Cortex of kidney (tissue), 1 donor: ENCODE data around the gene STRIT1.
"Not testable (repeated sequence)": the region's sequence is repeated elsewhere in the genome, so short reads cannot be mapped to it uniquely, and the experiment has no call there.

Experiments used
- DNase-seq: peaks from one replicate; lab custom pipeline; 2025; lab: John Stamatoyannopoulos, UW

The STRIT1 gene

GRCh38 chr3:155313300-155313699, 19.8 kb upstream of the STRIT1 start:
- no peak for DNase-seq

GRCh38 chr3:155312781-155313180, 19.3 kb upstream of the STRIT1 start:
- no peak for DNase-seq

DNA sequence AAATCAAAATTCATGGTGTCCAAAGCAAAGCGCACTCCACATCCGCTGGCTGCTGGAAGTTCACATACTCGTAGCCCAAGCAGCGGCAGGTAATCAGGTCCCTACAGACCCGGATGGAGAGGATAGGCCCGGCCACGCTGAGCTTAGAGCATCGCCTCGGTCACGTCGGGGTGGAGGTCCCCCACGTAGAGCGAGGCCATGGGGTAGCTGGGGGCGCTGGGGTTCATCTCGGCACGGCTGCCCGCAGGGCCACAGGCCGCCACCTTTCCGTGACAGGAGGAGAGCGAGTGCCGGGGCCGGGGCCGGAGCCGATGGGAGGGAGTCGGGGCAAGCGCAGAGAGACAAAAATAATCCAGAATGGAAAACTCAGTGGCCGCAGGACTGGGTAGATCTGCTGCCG, 16.1 kb upstream of the STRIT1 start:
- DNase-seq, result no peak

DNA sequence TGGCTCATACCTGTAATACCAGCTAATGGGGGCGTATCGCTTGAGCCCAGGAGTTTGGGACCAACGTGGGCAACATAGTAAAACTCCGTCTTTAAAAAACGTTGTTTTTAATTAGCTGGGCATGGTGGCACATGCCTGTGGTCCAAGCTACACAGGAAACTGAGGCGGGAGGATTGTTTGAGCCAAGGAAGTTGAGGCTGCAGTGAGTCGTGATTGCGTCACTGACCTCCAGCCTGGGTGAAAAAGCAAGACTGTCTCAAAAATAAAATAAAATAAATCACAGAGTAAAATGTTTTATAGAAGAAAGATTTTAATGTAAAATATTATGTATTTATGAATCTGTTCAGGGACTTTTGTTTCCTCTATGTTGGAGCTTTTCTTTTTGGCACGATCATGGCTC, 15.3 kb upstream of the STRIT1 start:
- DNase-seq, result no peak

DNA sequence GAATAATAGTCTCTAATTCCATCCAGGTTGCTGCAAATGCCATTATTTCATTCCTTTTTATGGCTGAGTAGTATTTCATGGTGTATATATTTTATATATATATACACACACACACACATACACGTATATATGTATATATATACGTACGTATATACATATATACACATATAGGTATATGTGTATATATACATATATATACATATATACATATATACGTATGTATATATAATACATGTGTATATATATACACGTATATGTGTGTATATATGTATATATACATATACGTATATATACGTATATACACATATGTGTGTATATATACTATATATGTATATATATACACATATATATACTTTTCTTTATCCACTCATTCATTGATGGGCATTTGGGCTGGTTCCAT, 13.7 kb upstream of the STRIT1 start:
- no peak for DNase-seq

GRCh38 chr3:155304394-155304793, 10.9 kb upstream of the STRIT1 start:
- no peak for DNase-seq

- no peak for DNase-seq
Observed at GRCh38 chr3:155303540-155304097, 10.1 kb upstream of the STRIT1 start.

DNA sequence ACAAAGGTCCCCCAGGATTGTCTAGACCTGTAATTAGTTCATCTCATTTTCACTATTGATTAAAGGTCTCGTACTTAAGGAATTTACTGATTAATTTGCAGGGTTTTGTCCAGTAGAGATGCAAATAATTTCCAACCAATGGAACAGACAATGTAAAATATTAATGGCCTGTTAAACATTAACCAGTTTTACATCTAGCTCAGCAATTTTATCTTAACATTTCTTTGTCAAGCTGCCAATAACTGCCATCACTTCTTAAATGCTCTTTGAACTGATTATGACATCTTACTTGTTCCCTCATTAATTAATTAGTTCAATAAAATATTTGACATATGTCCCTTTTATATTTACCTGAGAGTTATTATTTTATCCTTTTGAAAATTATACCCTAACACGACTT, 9.4 kb upstream of the STRIT1 start:
- no peak for DNase-seq

DNA sequence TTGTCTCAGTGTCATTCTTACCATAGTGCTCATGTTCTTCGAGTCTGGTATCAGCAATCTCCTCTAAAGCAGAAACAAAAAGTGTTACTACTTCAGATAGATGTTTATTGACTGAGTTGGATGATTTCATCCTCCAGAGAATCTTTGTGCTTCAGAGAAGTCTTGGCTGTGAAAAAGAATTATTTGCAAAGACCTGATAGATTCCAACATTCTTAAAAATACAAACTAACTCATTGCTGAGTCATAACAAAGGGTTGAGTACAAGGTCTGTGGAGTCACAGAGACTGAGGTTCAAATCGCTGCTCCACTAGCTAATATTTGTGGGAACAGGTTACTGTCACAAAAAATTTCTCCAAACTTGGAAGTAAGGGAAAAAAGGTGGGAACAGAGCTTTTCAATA, 9.0 kb upstream of the STRIT1 start:
- no peak for DNase-seq

GRCh38 chr3:155297100-155297499, 3.6 kb upstream of the STRIT1 start:
- no peak for DNase-seq

DNA sequence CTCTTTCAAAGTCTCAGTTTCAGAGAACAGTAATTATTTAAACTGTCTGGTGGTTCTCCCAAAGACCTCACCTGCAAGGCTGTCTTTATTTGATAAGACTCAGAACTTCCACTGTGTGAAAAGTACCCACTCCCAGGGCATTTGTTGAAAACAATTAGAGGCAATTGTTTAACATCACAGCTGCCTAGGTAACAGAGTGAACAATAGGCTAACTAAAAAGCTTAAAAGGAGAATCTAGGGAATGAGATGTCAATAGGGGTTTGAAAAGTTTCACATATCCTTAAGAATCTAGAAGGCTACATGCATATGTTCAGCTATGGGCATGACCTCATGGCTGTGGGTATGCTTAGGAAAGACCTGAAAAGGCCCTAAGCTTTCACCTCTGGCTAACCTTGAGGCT, 2.9 kb upstream of the STRIT1 start:
- no peak for DNase-seq

DNA sequence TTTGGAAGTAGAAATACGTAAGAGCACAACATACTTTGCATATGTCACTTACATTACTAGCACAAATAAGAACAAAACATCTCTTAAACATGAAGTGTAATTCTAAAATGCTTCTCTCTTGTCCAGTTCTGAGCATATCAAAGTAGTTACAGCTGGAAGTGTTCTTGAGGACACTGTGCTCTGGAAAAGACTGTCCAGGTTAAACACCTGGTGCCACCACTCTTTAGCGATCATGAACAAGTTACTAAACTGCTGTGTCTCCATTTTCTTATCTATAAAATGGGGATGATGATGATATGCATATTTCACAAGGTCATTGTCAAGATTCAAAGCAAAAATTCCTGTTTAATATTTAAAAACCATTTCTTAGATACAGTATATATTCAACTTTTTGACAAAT, 790 bp downstream of the STRIT1 start:
- DNase-seq, result no peak

DNA sequence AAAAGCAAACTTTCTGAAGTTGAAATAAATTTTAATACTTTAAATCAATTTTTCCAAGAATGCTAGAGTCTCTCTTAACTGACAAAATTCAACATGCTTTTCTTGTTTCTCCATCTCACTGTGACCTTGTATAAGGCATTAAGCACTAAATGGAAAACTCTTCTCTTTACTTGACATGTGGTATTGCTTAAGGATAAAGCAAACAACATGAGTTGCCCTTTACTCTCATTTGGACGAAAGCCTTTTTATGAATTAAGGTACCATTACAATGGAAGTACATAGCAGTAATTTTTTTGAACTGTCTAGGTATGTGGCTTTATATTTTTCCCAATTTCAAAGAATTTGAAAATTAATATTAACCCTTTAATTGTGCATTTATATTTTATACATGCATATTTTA, 1.4 kb downstream of the STRIT1 start:
- no peak for DNase-seq

DNA sequence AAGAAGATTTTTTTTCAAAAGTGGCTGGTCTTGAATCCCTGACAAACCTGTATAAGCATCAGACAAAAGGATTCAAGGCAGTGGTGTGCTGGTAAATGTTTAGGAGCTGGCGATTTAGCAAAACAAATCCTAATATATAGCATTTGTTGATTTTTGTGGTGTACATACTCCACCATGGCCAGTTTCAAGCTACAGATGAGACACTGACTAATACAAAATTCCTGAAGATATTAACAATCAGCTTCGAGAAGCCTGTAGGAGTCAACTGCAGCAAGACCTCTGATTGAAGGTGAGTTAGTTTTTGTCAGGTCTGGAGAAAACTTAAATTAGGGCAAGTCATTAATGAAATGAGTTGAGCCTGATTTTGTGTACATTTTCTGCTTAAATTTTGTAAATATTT, 6.7 kb downstream of the STRIT1 start:
- DNase-seq, result no peak

GRCh38 chr3:155285936-155286335, 7.5 kb downstream of the STRIT1 start:
- DNase-seq, result no peak

- DNase-seq, result no peak
Observed at GRCh38 chr3:155283092-155284056, 10.1 kb downstream of the STRIT1 start.

DNA sequence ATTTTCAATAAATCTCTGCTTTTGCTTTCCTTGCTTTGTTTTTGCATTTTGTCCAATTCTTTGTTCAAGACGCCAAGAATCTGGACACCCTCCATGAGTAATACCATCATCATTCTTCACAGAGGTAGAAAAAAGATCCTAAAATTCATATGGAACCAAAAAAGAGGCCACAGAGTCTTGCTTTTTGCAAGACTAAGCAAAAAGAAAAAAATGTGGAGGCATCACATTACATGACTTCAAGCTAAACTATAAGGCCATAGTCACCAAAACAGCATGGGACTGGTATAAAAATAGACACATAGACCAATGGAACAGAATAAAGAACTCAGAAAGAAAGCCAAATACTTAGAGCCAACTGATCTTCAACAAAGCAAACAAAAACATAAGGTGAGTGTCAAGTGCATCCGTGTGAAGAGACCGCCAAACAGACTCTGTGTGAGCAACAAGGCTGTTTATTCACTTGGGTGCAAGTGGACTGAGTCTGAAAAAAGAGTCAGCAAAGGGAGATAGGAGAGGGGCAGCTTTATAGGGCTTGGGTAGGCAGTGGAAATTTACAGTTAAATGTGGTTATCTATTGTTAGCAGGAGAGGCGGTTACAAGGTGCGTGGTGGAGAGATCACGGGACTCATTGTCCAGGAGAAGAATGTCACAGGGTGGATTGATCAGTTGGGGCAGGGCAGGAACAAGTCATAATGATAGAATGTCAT, 10.9 kb downstream of the STRIT1 start:
- no peak for DNase-seq

- no peak for DNase-seq
Observed at GRCh38 chr3:155281912-155282311, 11.6 kb downstream of the STRIT1 start.

DNA sequence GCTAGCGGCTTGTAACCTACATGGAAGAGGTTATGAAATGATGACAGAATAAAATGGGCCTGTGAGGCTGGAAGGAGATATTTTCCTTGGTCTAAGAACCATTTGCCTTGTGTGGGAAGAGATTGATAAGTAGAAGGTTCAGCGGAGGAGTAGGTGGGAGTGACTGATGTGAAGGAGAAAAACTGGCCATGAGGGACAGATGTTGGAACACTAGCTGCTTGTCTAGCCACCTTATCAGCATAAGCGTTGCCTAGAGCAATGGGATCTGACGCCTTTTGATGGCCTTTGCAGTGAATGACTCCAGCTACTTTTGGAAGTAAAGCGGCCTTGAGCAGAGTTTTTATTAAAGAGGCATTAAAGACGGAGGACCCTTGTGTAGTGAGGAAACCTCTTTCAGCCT, 17.4 kb downstream of the STRIT1 start:
- DNase-seq, result not testable (repeated sequence)

GRCh38 chr3:155275159-155275754, 18.2 kb downstream of the STRIT1 start:
- not testable (repeated sequence) for DNase-seq

- DNase-seq, result not testable (repeated sequence)
Observed at GRCh38 chr3:155274435-155274834, 19.0 kb downstream of the STRIT1 start.

DNA sequence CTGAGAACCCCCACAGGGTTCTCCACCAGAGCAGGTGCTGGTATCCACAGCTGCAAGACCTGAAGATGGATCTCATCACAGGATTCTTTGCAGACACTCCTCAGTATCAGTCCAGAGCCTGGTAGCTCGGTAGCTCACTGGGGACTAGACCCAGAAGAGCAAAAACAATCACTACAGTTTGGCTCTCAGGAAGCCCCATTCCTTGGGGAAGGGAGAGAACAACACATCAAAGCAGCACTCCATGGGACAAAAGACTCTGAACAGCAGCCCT, 22.2 kb downstream of the STRIT1 start:
- no peak for DNase-seq
